VCaP (cell line): ENCODE measurements around the gene NAA11.
"Not testable (repeated sequence)": the region's sequence is repeated elsewhere in the genome, so short reads cannot be mapped to it uniquely, and the experiment has no call there.

ENCODE experiments used
- H3K27ac ChIP-seq: fragments of 450-650 bp; 2 replicates; pipeline ENCODE4 v1.5.1; 2017
- CTCF ChIP-seq: fragments of 450-650 bp; conservative IDR thresholded peaks from 2 replicates; pipeline ENCODE4 v1.5.1; 2017; ENCODE audit warnings: mild to moderate bottlenecking, moderate library complexity

The NAA11 gene

GRCh38 chr4:79287718-79288117 lies 38.1 kb downstream of the NAA11 start:
- H3K27ac ChIP-seq = no peak overlapping the region
- no peak for TF ChIP-seq CTCF

- TF ChIP-seq CTCF = no peak
- no peak overlapping the region for H3K27ac ChIP-seq
These were observed 38.8 kb downstream of the NAA11 start for GRCh38 chr4:79287076-79287475.

- TF ChIP-seq CTCF = no peak
- no peak overlapping the region for H3K27ac ChIP-seq
These were observed 44.1 kb downstream of the NAA11 start for GRCh38 chr4:79281566-79282359.

DNA sequence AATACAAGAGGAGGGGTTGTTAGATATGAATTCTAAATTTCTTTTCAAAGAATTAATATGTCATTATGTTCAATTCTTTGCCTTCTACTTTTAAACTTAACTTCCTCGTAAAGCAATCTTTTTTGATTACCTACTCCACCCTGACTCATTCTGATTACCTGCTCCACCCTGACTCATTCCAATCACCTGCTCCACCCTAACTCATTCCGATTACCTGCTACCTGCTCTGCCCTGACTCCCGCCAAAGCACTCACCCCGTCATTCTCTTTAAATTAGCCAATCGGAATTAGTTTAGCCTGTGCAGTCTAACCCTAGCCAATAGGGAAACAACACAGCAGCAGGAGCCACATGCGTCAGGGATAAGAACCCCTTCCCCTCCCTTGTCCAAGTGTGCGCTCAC lies 48.4 kb downstream of the NAA11 start:
- H3K27ac ChIP-seq = not testable (repeated sequence)

DNA sequence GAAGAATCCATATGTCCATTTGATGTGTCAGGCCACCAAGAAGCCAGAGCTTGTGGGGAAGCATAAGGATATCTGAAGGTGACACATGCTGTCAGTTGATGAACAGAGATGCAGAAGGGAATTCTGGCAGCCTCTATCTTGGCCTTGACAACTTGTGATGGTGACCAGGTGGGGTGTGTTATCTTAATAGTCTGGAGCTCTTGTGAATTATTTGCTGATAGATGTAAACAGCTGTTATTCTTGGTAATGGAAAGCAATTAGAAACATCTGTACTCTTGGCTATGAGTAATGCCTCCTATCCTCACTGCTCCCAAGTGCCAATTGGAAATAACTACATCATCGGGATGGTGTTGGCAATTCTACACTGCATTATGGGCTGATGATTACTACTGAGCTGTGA lies 51.9 kb downstream of the NAA11 start:
- TF ChIP-seq CTCF = no peak
- no peak overlapping the region for H3K27ac ChIP-seq

DNA sequence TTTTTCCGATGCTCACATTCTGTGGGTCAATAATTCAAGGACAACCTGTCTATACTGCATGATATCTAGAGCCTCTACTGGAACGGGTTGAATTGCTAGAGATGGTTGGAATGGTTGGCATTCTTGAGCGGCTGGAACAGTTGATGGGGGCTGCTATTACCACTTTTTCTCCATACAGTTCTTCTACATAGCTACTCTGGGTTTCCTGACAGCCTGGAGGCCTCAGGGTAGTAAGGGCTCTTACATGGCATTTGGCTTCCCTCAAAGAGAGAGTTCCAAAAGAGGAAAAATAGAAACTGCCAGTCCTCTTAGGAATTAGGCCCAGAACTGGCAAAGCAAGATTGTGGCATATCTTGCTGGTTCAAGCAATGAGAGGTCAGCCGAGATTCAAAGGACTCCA lies 53.1 kb downstream of the NAA11 start:
- no peak for TF ChIP-seq CTCF

DNA sequence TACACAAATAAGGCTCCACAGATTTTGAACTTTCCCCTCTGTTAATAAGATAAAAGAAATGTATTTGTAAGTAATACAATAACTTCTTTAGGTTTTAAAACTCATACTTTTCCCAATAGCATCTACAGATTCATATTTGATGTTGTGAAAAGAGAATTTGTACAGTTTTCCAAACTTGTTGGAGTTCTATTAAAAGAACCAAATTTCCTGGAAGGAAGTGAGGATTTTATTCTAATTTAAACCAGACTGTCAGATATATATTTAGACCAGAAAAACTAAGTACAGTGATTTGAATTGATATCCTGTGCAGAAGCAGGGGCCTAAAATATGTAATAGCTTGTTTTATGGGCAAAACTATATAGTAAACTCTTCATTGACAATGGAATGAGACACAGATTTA lies 53.7 kb downstream of the NAA11 start:
- TF ChIP-seq CTCF = no peak
- no peak overlapping the region for H3K27ac ChIP-seq

More for the DNA sequence above, 53.1 kb downstream of the NAA11 start:
- H3K27ac ChIP-seq = no peak overlapping the region

- TF ChIP-seq CTCF = no peak
- H3K27ac ChIP-seq = no peak overlapping the region
These were observed 58.2 kb downstream of the NAA11 start for GRCh38 chr4:79267671-79268070.
